SIG-M5 treated with dmso at 0.1 percent for 504 hours (cell line): ENCODE data around the gene GAMT.

ENCODE experiments used
- DNase-seq: peaks from one replicate; lab custom pipeline; 2025; ENCODE audit not compliant: unreplicated experiment; lab: John Stamatoyannopoulos, UW

The GAMT gene

DNA sequence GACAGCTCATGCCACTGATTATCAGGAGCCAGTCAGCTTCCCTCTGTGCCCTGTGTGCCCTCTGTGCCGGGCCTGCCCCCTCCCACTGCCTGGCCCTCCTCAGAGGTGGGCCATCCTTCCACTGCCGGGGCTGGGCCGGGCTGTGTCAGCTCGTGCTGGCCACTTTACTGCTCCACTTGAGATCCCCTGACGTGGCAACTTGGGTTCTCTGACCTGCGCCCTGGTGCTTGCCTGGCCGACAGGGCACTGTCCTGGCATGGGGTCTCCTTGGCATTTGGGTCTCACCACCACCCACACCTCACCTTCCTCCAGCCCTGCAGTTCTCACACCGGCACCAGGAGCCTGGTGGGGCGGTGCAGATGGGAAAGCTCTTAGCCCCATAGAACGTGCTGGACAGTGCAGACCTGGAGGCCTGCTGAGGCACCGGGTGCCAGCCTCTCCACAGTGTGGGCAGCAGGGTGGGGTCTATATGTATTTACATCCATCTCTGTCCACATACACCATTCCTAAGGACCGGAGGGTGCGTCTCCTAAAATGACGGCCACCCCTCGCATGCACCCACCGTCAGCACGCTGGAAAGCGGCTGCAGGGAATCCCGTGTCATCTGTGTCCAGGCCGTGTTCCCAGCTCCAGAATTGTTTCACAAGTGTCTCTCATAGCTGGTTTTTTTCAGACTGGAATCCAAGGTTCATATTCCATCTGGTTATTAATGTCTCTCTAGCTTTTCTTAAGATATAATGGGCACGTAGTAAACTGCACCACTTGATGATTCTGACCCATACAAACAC lies 17.8 kb upstream of the GAMT start:
- no peak for DNase-seq

DNA sequence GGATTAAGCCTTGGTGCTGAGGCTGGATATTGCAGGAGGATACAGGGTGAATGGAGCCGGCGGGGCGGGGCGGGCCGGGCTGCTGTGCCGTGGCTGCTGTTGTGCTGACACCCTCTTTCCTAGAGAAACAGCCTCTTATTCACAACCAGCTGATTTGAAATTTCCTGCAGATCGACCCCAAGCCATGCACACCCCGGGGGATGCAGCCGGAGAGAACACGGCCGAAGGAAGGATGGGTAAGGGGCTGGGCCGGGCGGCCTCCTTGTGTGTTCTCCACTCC lies 17.1 kb upstream of the GAMT start:
- DNase-seq: no peak

GRCh38 chr19:1417681-1418495 lies 16.5 kb upstream of the GAMT start:
- DNase-seq: no peak

GRCh38 chr19:1417145-1417544 lies 15.8 kb upstream of the GAMT start:
- DNase-seq: no peak

DNA sequence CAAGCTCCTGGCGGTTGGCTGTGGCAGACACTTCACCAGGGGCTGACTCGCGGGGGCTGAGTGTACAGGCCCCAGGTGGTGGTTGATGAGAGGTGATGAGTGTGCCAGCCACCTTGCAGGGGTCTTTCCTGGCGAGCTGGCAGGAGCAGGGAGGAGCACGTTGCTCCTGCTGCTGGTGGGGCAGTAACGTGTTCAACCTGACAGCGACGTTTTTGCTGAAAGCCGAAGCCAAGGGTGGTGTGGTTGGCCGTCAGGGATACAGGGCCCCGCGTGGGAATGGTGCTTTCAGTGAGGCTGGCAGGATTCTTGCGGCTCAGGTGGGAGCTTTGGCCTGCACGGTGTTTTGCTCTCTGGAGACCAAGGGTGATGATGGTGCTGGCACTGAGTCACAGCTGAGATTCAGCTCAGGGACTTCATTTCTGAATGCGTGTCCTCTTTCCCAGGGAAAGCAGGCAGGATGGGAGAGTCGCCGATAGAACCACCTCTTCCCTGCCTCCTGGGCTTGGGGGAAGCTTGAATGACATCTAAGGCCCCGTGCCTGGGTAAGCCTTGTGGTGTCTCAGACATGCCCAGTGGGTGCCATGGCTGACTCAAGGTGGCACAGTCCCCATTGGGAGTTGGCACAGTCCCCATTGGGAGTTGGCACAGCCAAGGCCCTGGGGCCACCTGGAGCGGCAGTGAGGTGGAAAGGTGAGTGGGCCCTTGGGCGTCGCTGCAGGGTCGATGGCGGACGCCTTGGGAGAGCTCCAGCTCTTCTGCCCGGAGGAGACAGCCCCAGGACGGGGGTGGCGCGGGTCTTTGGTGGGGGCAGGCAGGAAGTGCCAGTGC lies 14.9 kb upstream of the GAMT start:
- DNase-seq: no peak

DNA sequence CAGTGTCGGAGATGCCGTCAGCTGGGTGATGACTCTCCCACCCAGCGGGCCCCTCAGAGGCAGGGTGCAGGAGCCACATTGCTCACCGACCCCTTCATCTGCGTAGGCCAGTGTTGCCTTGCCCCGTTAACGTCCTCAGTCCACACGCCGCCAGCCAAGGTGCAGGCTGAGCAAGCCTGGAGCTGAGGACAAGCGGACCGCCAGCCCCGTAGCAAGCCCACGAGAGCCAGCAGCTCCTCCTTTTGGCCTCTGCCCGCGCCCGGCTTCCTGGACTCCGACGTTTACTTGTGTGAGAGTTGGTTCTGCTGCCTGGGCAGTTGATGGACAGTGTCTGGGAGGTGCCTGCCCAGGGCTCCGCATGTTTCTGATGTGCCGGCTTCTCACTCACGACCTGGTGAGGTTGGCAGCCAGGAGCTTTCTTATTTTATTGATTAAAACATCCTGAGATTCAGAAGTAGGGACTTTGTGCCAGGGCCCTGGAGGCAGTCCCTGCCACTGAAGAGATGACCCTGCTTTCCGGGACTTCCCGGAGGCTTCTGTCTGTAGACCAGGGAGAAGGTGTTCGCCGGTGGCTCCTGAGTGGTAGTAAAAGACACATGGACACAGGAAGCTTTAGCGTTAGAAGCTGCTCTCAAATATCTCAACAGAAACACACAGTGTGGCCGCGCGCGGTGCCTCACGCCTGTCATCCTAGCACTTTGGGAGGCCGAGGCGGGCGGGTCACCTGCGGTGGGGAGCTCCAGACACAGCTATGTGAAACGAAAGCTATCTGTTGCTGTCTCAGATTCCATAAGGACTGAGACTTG lies 11.9 kb upstream of the GAMT start:
- DNase-seq: no peak

DNA sequence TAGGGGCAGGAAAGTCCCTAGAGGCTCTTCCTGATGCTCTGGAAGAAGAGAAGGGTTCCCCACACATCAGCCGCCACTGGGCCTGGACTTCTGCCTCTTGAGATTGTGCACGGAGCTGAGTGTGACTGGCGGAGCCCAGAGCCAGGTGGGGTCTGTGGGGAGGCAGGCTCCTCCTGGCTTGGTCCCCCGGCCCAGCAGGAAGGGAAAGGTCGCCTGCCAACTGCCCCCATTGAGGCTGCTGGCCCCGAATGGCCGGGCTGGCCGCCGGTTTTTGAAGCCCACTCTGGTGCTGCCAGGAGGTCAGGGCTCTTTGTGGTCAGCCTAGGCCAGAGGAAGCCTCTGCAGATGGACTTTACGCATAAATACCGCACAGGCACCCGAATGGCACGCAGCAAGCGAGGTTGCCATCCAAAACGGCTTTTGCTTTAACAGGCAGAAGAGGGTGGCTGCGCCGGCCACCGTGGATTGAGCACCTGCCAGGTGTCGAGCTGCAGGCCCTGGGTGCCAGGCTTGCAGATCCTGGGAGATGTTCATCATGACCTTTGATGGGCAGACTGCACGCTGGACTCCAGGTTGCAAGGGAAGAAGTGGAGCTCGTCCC lies 11.1 kb upstream of the GAMT start:
- DNase-seq: no peak

DNA sequence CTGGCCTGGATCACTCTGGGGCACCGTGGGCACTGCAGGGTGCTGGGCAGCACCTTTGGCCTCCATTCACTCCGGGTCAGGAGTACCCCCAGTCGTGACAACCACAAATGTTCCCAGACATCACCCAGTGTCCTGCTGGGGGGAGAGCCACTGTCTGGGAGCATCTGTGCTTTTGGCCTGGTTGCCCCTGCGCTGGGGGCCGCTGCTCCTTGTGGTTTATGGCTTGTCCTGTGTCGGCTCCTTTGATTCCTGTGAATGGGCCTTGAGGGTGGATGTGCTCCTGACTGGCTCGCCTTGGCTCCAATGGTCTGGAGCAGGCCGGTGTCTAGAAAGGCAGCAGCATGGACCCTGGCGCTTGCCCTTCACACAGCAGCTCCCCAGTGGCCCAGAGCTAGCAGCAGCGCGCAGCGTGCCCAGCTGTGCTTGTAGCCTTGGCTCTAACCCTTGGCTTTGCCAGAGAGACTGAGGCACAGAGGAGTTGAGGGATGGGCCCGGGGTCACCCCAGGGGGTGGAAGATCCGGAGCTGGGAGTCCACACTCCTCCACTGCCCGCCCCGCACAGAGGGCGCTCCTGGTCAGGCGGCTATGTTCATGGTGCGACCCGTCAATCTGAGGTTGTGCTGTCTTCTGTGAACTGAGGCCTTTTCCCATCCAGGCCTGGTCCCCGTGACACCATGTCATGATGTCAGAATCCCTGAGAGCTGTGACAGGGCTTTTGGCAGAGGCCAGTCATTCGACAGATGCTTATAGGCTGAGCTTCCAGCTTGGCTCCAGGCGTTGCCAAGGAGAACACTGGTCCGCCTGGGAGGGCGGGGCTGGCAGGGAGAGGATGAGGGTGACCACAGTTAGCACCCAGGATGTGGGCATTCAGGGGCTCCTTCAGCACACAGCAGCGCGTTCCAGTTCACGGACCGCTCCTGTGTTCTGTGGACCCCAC lies 10.2 kb upstream of the GAMT start:
- DNase-seq: no peak

- no peak for DNase-seq
These were observed 9.4 kb upstream of the GAMT start for GRCh38 chr19:1410789-1411188.

- DNase-seq: no peak
These were observed 8.9 kb upstream of the GAMT start for GRCh38 chr19:1410136-1410786.

DNA sequence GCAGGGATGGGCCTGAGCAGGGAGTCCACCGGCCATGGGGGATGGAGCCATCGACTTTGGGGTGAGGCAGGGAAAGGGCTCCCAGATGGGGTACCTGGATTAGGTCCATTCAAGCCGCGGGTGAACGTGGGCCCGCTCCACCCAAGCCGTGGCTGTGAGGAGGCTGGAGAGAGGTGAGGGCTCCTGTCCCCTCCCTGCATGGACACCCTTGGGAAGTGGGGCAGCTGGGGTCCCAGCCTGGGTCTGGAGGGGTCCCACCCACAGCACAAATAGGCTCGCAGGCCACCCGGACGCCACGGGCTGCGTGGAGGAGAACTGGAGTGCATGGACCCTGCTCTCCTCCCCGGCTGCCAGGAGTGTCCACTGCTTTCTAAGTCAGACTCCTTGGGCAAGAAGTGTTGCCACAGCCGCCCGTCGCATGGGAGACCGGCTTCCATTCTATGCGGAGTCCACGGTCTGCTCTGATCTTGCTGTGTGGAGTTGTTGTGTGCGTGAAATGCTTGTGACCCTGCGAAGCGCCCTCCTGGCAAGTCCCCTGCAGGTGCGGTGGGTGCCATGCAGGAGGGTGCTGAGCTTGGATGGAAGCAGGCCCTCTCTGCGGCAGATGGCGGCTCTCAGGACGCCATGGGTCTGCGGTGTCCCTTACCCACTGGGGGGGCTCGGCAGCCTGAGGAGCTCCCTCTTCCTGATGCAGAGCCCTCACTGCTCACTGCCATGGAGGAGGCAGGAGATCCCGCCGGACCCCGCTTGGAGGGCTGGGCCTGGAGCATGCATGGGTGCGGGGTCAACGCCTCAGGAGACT lies 8.1 kb upstream of the GAMT start:
- DNase-seq: no peak

DNA sequence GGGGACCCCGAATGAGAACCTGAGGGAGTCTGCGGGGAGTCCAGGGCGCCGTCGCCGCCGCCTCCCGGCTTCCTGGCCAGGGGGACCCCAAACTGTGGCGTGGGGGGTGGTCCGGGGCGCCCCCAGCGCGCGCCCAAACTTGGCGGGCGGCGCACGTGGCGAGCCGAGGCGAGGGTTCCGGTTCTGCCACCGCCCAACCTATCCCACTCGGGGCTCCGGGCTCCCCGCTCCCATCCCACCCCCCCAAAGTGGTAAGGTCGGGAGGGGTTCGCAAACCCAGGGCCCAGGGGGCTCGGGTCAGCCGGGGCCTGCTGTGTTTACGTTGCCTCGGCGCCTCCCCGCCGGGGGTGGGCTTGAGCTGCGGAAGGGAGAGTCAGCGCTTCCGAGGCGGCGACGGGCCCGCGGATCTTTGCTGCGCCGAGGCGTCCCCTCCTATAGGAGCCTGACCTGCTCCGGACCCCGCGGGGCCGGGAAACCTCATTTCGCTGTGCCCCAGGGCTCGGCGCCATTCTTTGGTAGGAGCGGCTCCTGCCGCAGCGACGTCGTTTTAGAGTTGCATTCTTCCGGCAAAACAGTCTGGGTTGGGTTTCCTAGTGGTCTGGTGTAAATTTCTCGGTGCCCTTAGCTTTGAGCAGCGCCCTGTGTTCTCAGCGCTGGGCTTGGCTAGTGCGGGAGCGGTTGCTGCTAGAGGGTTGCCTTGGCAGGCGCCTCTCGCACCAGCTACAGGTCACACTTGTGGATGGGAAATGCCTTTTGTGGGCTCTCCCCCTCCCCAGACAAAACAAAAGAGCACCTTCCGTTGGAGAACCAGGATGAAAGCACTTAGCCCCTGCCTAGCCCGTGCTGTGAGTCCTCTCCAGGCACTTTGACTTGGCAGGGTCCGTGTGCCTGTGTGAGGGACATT lies 7.2 kb upstream of the GAMT start:
- no peak for DNase-seq

GRCh38 chr19:1407528-1408299 lies 6.4 kb upstream of the GAMT start, which contains the start of gene DAZAP1:
DAZAP1 (plus strand) TSS chr19:1407586; CDS start chr19:1407774, 188 bp downstream.
- no peak for DNase-seq

- DNase-seq: peak; percentile 87
These were observed 5.6 kb upstream of the GAMT start for GRCh38 chr19:1406774-1407527.

DNA sequence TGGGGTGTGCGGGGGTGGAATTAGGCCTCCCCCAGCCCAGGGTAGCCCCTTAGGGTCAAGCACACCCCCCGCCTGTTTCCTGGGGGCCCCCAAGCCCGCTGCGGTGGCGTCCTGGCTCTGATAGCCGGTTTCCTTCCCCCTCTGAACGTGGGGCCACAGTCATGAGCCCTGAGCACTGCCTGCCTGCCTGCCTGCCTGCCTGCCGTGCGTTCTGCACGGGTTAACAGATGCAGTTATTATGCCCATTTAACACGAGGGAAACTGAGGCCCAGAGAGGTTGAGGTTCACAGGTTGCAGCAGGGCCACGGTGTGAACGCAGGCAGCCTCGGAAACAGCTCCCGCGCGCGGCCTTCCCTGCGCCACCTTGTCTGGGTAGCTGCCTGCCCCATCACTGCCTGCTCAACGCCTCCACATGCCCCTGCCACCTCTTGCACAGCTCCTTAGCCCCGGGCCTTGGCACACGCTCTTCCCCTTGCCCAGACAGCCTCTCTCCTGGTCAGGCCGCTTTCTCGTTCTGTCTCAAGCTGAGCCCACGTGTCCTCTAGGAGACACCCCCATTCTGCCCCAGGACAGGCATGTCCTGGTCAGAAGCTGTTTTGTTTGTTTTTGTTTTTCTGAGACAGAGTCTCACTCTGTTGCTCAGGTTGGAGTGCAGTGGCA lies 1.2 kb upstream of the GAMT start:
- DNase-seq: no peak
